ENCODE results near the gene TCL1B. TPM values are rescaled to one million over a fixed set of nuclear protein-coding genes. Genes with fewer than 3 reads are reported as not detected.
"Not testable (repeated sequence)": the region's sequence is repeated elsewhere in the genome, so short reads cannot be mapped to it uniquely, and the experiment has no call there.

The TCL1B gene
- total RNA-seq, 1 donor from 2014 or later: not detected

DNA sequence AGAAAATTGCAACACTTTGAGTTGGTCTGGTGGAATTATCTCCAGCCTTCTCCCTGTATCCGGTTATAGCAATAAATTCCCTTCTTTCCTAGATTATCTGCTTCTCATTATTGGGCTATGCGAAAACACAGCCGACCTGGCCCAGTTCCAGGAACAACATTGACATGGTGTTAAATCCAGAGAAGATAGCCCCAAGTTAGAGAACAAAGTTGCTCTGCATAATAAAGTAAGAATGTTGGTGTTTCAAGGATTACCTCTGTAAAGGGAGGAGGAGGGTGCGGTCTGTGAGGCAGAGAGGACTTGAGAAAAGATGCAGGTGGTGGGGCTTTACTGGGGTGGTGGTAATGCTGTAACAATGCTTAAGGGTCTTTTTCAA, 15.6 kb downstream of the TCL1B start:
- peak in 1 of 2 donors; percentile 65 for DNase-seq (ENCODE audit: low read depth in 2 of 2)

DNA sequence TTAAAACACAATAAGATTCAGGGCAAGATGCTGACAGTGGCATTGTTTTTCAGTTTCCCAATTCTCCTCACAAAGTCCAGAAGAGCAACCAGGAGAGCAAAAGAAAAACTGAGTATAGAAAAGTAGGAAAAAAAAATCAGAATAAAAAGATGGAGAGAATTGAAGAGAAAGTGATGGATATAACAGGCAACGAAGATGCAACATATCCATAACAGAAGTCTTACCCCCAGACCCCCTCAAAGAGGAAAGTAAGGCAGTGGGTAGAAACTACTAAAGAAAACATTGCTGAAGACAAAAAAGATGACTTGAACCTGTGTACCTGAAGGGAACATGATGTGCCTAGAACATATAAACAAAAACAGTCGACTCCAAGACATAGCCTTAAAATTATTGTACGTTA, 17.1 kb downstream of the TCL1B start:
- no peak for DNase-seq (ENCODE audit: low read depth in 2 of 2)

DNA sequence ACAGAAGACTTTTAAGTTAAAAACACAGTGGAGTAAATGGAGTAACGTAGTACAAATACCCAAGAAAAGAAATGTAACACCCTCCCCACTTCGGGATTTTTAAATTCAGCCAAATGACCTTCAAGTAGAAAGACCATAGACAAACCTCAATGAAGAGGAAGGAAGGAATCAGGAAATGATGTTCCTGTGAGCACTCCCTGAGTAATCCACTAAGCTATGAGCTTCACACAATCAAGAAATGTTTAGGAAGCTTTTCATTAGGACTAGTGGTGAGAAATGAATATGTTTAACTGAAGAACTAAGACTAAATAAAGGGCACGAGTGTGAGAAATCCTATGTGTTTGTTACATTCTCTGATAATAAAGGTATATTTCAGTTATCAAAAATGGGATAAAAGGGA, 17.6 kb downstream of the TCL1B start:
- peak in 1 of 2 donors; percentile 17 for DNase-seq (ENCODE audit: low read depth in 2 of 2)

DNA sequence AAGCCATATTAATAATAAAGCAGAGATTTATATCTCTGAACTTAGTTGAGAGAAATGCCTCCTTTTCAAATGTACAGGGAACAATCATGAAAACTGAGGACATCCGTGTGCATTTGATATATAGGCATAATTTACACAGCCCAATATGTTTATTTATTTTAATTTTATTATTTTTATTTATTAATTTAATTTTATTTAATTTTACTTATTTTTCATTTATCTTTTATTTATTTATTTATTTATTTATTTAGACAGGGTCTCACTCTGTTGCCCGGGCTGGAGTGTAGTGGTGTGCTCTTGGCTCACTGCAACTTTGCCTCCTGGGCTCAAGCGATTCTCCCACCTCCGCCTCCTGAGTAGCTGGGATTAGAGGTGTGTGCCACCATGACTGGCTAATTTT, 19.3 kb downstream of the TCL1B start:
- no peak for DNase-seq (ENCODE audit: low read depth in 2 of 2)

DNA sequence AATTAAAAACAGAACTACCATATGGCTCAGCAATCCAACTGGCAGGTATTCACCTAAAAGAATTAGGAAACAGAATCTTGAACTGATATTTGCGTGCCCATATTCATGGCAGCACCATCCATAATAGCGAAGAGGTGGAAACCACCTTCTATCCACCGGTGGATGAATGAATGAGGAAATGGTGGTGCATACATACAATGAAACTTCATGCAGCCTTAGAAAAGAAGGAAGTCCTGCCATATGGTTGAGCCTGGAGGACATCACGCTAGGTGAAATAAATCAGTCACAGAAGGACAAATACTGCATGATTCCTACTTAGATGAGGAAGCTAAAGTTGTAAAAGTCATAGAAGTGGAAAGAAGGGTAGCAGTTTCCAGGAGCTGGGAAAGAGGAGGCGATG, 21.1 kb downstream of the TCL1B start:
- DNase-seq (ENCODE audit: low read depth in 2 of 2): no peak

DNA sequence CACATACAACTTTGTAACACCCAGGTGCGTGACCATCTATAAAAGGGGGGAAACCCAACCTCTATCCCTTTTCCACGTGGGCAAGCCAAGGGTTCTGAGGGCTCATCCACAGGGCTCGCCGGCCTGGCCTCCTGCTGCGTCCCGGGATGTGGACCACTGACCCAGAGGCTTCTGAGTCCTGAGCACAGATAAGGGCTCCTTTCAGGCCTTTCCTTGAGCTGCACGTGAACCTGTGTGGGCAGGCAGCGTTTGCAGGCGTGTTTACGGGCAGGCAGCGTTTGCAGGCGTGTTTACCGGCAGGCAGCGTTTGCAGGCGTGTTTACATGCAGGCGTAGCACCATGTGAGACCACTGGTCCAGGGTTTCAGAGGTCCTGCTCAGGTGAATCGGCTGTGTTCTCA, 23.9 kb downstream of the TCL1B start:
- DNase-seq (ENCODE audit: low read depth in 2 of 2): no peak

DNA sequence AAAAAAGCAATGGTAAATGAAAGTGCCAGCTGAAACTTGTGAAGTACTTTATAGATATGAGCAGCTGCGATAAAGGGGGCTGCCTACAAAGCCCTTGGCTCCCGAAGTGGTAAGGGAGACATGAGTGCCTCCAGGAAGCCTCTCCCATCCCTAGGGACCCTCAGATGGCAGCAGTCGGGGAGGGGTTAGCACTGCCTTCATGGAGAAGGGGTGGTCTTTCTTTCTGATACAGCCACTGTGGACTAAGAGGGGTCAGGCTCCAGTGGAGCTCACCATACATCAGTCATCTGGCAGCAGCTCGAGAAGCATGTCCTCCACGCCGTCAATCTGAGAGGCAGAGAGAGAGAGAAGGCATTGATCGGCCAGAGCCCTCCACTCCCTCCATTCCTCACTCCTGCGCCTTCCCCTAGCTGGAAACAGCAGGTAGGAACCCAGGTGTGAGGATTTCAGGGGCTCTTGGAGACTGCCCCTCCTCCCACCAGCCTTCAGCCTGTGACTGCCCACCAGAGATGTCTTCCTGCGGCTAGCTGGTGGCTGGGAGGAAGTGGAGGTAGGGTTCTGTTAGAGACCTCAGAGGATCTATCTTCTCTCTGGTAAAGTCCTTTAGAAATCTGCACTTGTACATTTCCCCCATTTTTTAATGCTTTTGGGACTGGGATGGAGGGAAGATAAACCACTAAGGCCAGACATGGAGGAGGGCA, 25.4 kb downstream of the TCL1B start:
- DNase-seq (ENCODE audit: low read depth in 2 of 2): no peak

- DNase-seq (ENCODE audit: low read depth in 2 of 2): no peak
Observed at GRCh38 chr14:95712398-95712797, 26.2 kb downstream of the TCL1B start.

DNA sequence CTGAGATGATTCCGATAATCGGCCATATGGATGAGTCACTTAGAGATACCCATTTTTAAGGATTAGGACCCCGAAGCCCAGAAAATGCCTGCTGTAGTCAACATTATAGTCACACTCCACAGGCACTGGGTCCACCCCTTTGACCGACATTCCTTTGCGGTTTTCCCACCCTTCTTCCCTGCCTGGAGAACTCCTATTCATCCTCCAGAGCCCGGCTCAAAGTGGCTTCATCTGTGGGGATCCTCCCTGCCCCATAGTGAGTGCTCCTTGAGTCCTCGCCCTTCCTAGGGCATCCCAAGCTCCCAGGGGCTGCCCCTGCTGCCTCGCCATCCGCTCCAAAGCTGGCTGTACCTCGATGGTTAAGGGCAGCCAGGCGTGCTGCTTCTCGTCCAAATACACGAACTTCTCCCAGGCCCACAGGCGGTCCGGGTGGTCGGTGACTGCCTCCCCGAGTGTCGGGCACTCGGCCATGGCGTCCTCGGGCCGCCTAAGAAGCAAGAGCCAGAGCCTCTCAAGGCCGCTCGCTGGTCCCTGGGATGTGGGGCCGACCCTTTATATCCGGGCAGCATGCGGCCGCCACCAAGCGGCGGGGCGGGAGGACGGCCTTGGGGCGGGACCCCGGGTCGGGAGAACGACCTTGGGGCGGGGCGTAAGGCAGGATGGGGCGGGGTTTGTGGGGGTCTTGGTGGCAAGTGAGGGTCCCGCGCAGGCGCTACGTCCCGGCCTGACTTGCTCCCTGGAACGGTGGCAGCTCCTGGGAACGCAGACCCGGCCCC, 27.6 kb downstream of the TCL1B start, which contains the start of gene TCL1A:
Gene TCL1A, minus strand, starts transcription at position 530 of the 776 bp plus-strand sequence. Its CDS starts 59 bp downstream, at position 471.
- no peak for DNase-seq (ENCODE audit: low read depth in 2 of 2)

GRCh38 chr14:95722525-95723190, 36.4 kb downstream of the TCL1B start:
- no peak for DNase-seq (ENCODE audit: low read depth in 2 of 2)

DNA sequence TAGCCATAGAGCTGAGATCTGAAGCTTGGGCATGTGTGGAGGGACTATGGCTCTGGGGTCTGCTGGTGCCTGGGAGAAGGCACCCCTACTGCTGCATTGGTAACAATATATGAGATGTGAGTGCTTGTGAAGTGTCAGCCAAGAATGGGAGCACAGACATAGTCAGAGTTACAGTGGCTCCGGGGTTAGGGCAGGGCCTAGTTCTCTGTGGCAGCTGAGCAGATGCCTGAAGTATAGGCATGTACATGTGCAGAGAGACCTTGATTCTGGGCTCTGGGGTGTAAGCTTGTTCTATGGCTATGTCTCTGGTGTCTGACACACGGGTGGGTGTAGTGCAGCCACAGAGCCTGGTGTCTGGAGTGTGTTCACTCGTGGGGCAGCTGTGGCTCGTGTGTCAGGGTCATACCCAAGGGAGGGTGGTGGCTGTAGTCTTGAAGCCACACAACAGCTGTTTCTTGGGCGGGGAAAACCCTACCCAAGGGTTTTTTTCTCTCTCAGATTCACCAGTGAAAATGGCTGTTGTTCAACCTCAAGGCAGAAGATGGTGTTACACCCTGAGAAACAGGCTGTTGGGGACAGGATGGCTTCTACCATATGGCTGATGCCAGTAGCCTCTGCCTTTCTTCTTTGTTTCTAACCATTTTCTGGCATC, 39.6 kb downstream of the TCL1B start:
- DNase-seq (ENCODE audit: low read depth in 2 of 2): no peak

- DNase-seq (ENCODE audit: low read depth in 2 of 2): no peak
Observed at GRCh38 chr14:95727056-95727700, 41.0 kb downstream of the TCL1B start.

GRCh38 chr14:95729402-95730028, 43.3 kb downstream of the TCL1B start:
- DNase-seq (ENCODE audit: low read depth in 2 of 2): not testable (repeated sequence)

- no peak for DNase-seq (ENCODE audit: low read depth in 2 of 2)
Observed at GRCh38 chr14:95730126-95730525, 43.9 kb downstream of the TCL1B start.

DNA sequence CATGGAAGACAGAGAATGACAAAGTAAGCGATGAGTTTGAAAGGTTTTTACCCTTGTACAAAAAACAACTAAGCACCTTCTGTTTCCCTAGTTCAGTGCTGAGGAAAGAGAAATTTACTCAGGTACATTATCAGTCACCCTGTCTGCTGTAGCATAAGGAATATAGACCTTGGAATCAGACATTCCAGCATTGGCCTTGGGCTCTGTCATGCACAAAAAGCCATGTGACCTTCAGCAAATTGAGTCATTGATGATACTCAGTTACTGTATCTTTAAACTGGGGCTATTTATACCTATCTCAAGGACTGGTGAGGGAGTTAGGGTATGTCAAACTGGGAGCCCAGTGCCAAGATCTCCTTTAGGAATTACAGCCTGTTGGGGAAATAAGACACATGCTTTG, 47.0 kb downstream of the TCL1B start:
- no peak for DNase-seq (ENCODE audit: low read depth in 2 of 2)

DNA sequence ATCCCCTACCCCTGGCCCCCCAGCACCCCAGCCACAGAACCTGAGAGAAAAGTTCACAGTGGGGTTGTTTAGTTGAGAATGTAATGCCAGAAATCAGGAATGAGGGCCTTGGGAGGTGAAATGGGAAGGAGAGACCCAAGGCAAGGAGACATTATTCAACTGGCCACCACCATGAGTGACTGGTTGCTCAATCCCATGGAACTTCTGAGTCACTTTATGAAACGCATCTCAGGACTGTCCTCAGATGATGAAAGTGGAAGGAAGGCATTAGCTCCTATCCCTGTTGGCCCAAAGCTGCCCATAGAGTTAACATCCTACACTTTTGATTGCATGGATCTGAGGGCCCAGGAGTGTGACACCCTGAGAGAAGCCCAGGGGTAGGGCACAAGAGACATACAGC, 53.1 kb downstream of the TCL1B start:
- DNase-seq (ENCODE audit: low read depth in 2 of 2): no peak

DNA sequence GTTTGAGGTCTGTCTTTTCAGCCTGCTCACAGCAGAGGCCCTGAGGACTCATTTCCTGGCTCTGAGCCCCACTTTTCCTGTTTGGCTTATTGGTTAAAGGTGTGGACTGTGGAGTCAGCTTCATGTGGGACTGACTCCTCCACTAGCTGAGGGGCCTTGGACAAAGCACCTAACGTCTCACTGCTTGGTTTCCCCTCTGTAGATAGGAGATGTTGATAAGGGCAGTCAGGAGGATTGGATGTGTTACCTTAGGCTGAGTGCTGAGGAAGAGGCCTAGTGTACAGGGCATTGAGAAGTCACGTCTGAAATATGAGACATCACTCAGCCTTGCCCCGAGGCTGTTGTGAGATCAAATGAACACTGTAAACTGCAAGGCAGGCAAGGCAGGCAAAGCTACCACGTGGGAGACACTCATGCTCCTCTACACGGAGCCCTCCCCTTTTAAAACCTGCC, 54.8 kb downstream of the TCL1B start:
- no peak for DNase-seq (ENCODE audit: low read depth in 2 of 2)

GRCh38 chr14:95741781-95742180, 55.6 kb downstream of the TCL1B start:
- DNase-seq (ENCODE audit: low read depth in 2 of 2): no peak
